K562 (cell line): ENCODE results near the gene EEPD1. TPM values are rescaled to one million over a fixed set of nuclear protein-coding genes. Genes with fewer than 3 reads are reported as not detected.

Experiments
- ATAC-seq: fragments of 200-7000 bp; cut with Tn5 transposase; 3 replicates; pipeline ENCODE4 v1.9.1; 2020; ENCODE audit warnings: moderate library complexity
- BruUV-seq: library from RNA; stranded (reverse); fragments of 400-500 nt; replicated peaks from 2 replicates; lab custom pipeline; 2021; lab: Mats Ljungman, UMichigan
- CTCF ChIA-PET: fragments of 300-600 bp; formaldehyde crosslinking; extraction: SDS; loops from one replicate; lab custom pipeline; 2021; ENCODE audit warnings: low intra/inter-chr PET ratio; lab: Yijun Ruan, JAX
- POLR2A ChIA-PET: fragments of 300-600, 350-650 bp; sonication (Branson Sonifier 250); formaldehyde crosslinking; extraction: SDS; loops from one replicate; lab custom pipeline; 2021; ENCODE audit warnings: antibody characterized with exemption, inconsistent platforms; lab: Yijun Ruan, JAX
- DNase-seq, 4 experiments: peaks; one replicate each; pipeline versions ENCODE4 v3.0.0 to v3.0.0-alpha.2; 2011 to 2018; ENCODE audit warnings: low spot score in 3 of 4, mixed read lengths in 3 of 4; ENCODE audit errors: extremely low read depth in 1 of 4
- FAIRE-seq: peaks from 2 replicates; lab custom pipeline; 2011; peaks lifted over from hg19 to GRCh38; lab: Jason Lieb, UNC
- H2AFZ ChIP-seq: 2 replicates; pipeline ENCODE4 v1.6.0; 2011; ENCODE audit warnings: low read depth, low read length, control low read depth, inconsistent platforms
- H3K27ac ChIP-seq: fragments of 200-600 bp; 3 replicates; pipeline ENCODE4 v1.8.0; 2011; ENCODE audit warnings: low read depth, mild to moderate bottlenecking, control low read depth, inconsistent platforms, low read length, moderate library complexity, mixed read lengths; ENCODE audit errors: extremely low read depth
- H3K27me3 ChIP-seq, 2 experiments: fragments of 300-600 bp in 1 of 2; 2 replicates in 1 of 2; 3 replicates in 1 of 2; pipeline versions ENCODE4 v1.6.0 to v1.8.0; 2011; ENCODE audit warnings: inconsistent platforms in 2 of 2, low read length in 2 of 2, mild to moderate bottlenecking in 1 of 2, mixed read lengths in 1 of 2, moderate library complexity in 1 of 2; ENCODE audit not compliant: control insufficient read depth in 2 of 2, insufficient read depth in 2 of 2
- H3K36me3 ChIP-seq: fragments of 300-600 bp; 3 replicates; pipeline ENCODE4 v1.8.0; 2011; ENCODE audit warnings: mild to moderate bottlenecking, low read length, inconsistent platforms; ENCODE audit not compliant: control insufficient read depth, insufficient read depth
- H3K4me1 ChIP-seq, 2 experiments: fragments of 200-600 bp in 1 of 2; replicated peaks in 1 of 2; 2 replicates in 1 of 2; 3 replicates in 1 of 2; pipeline versions ENCODE4 v1.5.1 to v1.8.0; 2011; ENCODE audit warnings: inconsistent platforms in 2 of 2, low read length in 2 of 2, mild to moderate bottlenecking in 1 of 2, mixed read lengths in 1 of 2, moderate library complexity in 1 of 2; ENCODE audit not compliant: control insufficient read depth in 2 of 2, insufficient read depth in 2 of 2
- H3K4me2 ChIP-seq: 2 replicates; pipeline ENCODE4 v1.6.1; 2011; ENCODE audit warnings: low read length, control low read depth, inconsistent platforms, mixed read lengths; ENCODE audit not compliant: insufficient read depth
- H3K4me3 ChIP-seq: fragments of 200-600 bp; sonication (generic), shearing (Covaris generic); 2 replicates; pipeline ENCODE4 v1.5.1; 2016; ENCODE audit warnings: control low read depth, inconsistent platforms
- H3K79me2 ChIP-seq: fragments of 200-600 bp; 3 replicates; pipeline ENCODE4 v1.8.0; 2011; ENCODE audit warnings: low read length, inconsistent platforms; ENCODE audit not compliant: control insufficient read depth, insufficient read depth
- H3K9ac ChIP-seq, 2 experiments: 2 replicates each; pipeline versions ENCODE4 v1.6.0 to v1.6.1; 2011; ENCODE audit warnings: low read depth in 2 of 2, low read length in 2 of 2, control low read depth in 1 of 2, inconsistent platforms in 1 of 2, mild to moderate bottlenecking in 1 of 2, mixed read lengths in 1 of 2; ENCODE audit not compliant: insufficient read depth in 1 of 2
- H3K9me1 ChIP-seq: one replicate; pipeline ENCODE4 v1.6.0; 2011; ENCODE audit warnings: inconsistent platforms, mild to moderate bottlenecking, low read length, moderate library complexity; ENCODE audit not compliant: control insufficient read depth, insufficient read depth
- H3K9me3 ChIP-seq: replicated peaks from 2 replicates; pipeline ENCODE4 v1.5.1; 2011; ENCODE audit warnings: low read depth, low read length, inconsistent platforms; ENCODE audit not compliant: control insufficient read depth, insufficient read depth
- H4K20me1 ChIP-seq: replicated peaks from 2 replicates; pipeline ENCODE4 v1.6.1; 2011; ENCODE audit warnings: low read length, inconsistent platforms, mixed read lengths; ENCODE audit not compliant: control insufficient read depth, insufficient read depth
- EHMT2 ChIP-seq: fragments of 450-650 bp; IDR thresholded peaks from 2 replicates; pipeline ENCODE4 v1.6.1; 2018; ENCODE audit warnings: antibody characterized with exemption
- TSC22D4 ChIP-seq: fragments of 450-650 bp; IDR thresholded peaks from 2 replicates; pipeline ENCODE4 v1.6.1; 2016; ENCODE audit warnings: missing genetic modification characterization, missing biosample characterization, control low read depth
- WGBS: fragments of 100-300 bp; shearing (Covaris generic); methylation state at CpG from one replicate; pipeline ENCODE4 v1.1.6; 2016; ENCODE audit warnings: low coverage, mixed read lengths; ENCODE audit not compliant: insufficient coverage; ENCODE audit errors: missing lambda C conversion rate; 5-methylcytosine and 5-hydroxymethylcytosine counted together
- in situ Hi-C: fragments of 300-500 bp; cut with MboI; formaldehyde crosslinking; loops from 4 replicates; pipeline ENCODE4 v1.15.0; 2018; ENCODE audit warnings: inconsistent platforms, mixed read lengths
- intact Hi-C: fragments of 100-400 bp; cut with micrococcal nuclease; formaldehyde crosslinking; loops from 2 replicates; pipeline ENCODE4 v1.14.2; 2022
- polyA plus RNA-seq, 8 experiments: library from polyadenylated mRNA; depleted of rRNA in 4 of 8; stranded (reverse) in 5 of 8; unstranded in 3 of 8; fragments of >200 nt; fragmentation: Nextera tagmentation in 2 of 8; fragmentation: Illumina TruSeq in 1 of 8; extraction: Ambion mirVana in 2 of 8; extraction: Trizol in 1 of 8; gene quantifications; 2 replicates each; pipeline versions ENCODE4 v1.2.1 to v1.2.3, GENCODE V29; 2011 to 2014; ENCODE audit warnings: inconsistent platforms in 1 of 8, missing spikeins in 1 of 8
- total RNA-seq, 7 experiments: library from RNA; depleted of rRNA in 6 of 7; stranded (reverse); fragments of >200 nt in 6 of 7; fragmentation: Illumina TruSeq in 2 of 7; extraction: Trizol in 2 of 7; gene quantifications; 2 replicates each; pipeline versions ENCODE4 v1.2.1 to v1.2.3, GENCODE V29; 2011 to 2021; ENCODE audit warnings: low replicate concordance in 1 of 7
- TF ChIP-seq, protein P1 (sequence below), 2 experiments: fragments of 450-650 bp; formaldehyde crosslinking in 1 of 2; IDR thresholded peaks; 2 replicates each; pipeline versions ENCODE4 v1.4.0 to v1.6.1; 2014 to 2020; ENCODE audit warnings: mild to moderate bottlenecking in 2 of 2, borderline replicate concordance in 1 of 2, low read depth in 1 of 2
- TF ChIP-seq, protein P2 (sequence below), 2 experiments: fragments of 450-650 bp; IDR thresholded peaks; 2 replicates each; pipeline ENCODE4 v1.6.1; 2016

The EEPD1 gene
- total and polyA plus RNA-seq, 9 of the 15 experiments (the other 6 are each of a cell fraction or from before 2014, with no cell fraction given), result 0.01 to 1.5 (median 0.74) TPM; not detected in 1

DNA sequence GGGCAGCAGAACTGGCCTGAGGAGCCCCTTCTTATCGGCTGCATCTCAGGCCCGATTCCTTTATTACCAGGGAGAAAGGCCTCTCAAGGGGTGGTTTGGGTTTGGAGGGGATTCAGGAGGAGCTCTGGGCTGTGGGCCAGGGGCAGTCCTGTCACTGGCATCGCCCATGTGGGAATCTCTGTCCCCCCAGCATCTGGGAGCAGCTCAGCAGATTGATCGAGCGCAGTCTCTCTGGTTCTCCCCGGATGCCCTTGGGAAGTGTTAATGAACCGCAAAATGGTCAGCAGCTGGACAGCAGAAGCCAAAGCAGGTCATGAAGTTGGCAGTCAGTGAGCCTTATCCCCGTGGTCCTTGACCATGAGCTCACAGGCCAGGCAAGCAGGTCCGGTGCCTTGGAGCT lies 132.2 kb downstream of the EEPD1 start:
- ATAC-seq, result no peak
- Histone ChIP-seq H3K9me3 (no peaks in the 10 kb centered on the region), H3K27me3 (peaks cover 32 to 76% of the 10 kb centered on the region in 2 experiments), H3K9me1 (no peaks in the 10 kb centered on the region), H3K27ac (no peak overlapping the region), H3K4me2 (no peak overlapping the region), H4K20me1 (peaks cover 19% of the 10 kb centered on the region), H3K4me1 (peaks cover 9 to 11% of the 10 kb centered on the region in 2 experiments; a peak in 4 of 5 replicates), H2AFZ (no peak overlapping the region), H3K4me3 (no peak overlapping the region), H3K9ac (no peak overlapping the region), H3K36me3 (no peaks in the 10 kb centered on the region), H3K79me2 (no peaks in the 10 kb centered on the region)
- in situ Hi-C loops (no loop called here), intact Hi-C loops (no loop called here)
- FAIRE-seq, result no peak
- TF ChIP-seq TSC22D4 (tag), result no peak
- TF ChIP-seq, protein P1, sequence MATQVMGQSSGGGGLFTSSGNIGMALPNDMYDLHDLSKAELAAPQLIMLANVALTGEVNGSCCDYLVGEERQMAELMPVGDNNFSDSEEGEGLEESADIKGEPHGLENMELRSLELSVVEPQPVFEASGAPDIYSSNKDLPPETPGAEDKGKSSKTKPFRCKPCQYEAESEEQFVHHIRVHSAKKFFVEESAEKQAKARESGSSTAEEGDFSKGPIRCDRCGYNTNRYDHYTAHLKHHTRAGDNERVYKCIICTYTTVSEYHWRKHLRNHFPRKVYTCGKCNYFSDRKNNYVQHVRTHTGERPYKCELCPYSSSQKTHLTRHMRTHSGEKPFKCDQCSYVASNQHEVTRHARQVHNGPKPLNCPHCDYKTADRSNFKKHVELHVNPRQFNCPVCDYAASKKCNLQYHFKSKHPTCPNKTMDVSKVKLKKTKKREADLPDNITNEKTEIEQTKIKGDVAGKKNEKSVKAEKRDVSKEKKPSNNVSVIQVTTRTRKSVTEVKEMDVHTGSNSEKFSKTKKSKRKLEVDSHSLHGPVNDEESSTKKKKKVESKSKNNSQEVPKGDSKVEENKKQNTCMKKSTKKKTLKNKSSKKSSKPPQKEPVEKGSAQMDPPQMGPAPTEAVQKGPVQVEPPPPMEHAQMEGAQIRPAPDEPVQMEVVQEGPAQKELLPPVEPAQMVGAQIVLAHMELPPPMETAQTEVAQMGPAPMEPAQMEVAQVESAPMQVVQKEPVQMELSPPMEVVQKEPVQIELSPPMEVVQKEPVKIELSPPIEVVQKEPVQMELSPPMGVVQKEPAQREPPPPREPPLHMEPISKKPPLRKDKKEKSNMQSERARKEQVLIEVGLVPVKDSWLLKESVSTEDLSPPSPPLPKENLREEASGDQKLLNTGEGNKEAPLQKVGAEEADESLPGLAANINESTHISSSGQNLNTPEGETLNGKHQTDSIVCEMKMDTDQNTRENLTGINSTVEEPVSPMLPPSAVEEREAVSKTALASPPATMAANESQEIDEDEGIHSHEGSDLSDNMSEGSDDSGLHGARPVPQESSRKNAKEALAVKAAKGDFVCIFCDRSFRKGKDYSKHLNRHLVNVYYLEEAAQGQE (IDR thresholded peaks at IDR 0.05; ENCODE audit: borderline replicate concordance), result peak; percentile 87
- TF ChIP-seq, protein P1 (CRISPR knock-in tag; IDR thresholded peaks at IDR 0.05; ENCODE audit: low read depth), result peak; percentile 72; the same call in 1 of the 2 replicates
- TF ChIP-seq EHMT2, result peak; percentile 78; the same call in 1 of the 2 replicates
- TF ChIP-seq, protein P2, sequence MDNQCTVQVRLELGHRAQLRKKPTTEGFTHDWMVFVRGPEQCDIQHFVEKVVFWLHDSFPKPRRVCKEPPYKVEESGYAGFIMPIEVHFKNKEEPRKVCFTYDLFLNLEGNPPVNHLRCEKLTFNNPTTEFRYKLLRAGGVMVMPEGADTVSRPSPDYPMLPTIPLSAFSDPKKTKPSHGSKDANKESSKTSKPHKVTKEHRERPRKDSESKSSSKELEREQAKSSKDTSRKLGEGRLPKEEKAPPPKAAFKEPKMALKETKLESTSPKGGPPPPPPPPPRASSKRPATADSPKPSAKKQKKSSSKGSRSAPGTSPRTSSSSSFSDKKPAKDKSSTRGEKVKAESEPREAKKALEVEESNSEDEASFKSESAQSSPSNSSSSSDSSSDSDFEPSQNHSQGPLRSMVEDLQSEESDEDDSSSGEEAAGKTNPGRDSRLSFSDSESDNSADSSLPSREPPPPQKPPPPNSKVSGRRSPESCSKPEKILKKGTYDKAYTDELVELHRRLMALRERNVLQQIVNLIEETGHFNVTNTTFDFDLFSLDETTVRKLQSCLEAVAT (IDR thresholded peaks at IDR 0.05), result no peak
- no peak for DNase-seq
- BruUV-seq, result no TSS peak
- CTCF ChIA-PET, result no interaction called here
- POLR2A ChIA-PET, result interaction anchor here (0.6 kb wide), 1 partner anchor 1794 kb away, joined by 3 read pairs; no protein-coding TSS in a partner anchor
- 7% methylated on average over 9 of the region's 9 CpGs for WGBS
